GM21723 (cell line): Measurements from ENCODE around the gene SPEF2.
A peak's percentile ranks its signal among the peaks of the same experiment; 100 is the strongest.
"Not testable (repeated sequence)": the region's sequence is repeated elsewhere in the genome, so short reads cannot be mapped to it uniquely, and the experiment has no call there.

Experiments
- ATAC-seq: cut with Tn5 transposase; IDR thresholded peaks from one replicate; pipeline ENCODE4 v1.9.1; 2021; ENCODE audit warnings: mild to moderate bottlenecking, moderate library complexity; ENCODE audit not compliant: unreplicated experiment

SPEF2 gene

DNA sequence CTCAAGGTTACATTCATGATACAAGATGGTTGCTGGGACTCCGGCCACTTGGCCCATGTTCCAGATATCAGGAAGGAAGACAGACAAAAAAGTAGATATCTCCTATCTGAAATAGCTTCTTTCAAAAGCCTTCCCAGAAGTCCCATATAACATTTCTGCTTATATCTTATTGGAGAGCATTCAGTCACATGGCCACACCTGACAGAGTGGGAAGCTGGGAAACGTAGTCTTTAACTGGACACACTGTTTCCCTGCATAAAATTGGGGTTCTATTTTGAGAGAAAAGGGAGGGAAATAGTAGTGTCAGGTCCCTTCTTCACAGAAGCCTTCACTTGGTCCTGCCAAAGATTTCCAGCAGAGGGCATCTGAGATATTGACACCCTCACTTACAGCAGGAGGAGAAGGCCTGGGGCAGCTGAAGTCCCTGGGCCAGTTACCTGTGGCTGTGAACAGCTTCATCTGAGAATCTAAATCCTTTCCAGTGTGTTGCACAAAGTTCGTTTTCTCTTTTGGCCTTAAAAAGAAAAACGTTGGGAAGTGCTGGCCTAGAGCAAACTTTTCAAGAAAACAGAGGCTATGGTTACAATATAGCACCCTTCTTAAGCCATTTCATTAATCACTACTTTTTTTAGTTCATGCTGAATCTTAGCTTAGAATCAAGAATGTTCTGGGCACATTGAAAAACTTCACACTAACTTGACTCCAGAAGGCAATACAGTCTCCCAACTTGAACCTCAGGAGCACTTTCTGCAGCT, 33.5 kb downstream of the SPEF2 start:
- peak; percentile 67 for ATAC-seq

DNA sequence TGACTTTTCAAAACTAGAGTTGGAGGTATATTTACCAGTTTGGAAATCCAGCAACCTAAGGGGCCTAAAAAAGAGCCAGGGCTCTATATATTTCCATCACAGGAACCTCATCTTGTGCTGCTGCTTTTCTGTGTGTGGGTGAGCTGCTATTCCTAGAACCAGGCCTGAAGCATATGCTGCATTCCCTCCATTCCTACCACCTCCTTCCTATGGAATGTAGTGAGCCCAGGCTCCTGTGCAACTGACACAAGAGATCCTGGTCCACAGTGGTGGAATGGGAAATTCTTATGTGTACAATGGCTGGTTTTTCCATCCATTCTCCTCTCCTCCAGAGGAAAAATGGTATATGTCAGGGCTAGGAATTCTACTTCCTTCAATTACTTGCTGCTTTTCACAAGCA, 39.1 kb downstream of the SPEF2 start:
- ATAC-seq = no peak

DNA sequence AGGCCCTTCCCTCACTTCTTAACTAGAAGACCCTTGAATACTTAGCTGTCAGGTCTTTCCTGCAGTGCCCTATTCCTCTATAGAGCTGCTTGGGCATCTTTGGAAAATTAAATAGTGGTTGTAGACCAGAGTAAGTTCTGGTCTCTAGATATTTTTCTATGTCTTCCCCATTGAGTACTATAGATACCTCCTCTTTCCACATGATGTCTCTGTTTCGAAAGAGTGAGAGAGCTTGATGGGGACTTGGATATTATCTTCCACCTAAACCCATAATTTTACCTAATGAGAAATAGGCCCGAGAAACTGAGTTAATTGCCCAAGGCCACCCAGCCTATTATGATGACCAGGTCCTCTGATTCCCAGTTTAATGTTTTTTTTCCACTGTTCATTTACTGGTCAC, 40.2 kb downstream of the SPEF2 start:
- no peak for ATAC-seq

DNA sequence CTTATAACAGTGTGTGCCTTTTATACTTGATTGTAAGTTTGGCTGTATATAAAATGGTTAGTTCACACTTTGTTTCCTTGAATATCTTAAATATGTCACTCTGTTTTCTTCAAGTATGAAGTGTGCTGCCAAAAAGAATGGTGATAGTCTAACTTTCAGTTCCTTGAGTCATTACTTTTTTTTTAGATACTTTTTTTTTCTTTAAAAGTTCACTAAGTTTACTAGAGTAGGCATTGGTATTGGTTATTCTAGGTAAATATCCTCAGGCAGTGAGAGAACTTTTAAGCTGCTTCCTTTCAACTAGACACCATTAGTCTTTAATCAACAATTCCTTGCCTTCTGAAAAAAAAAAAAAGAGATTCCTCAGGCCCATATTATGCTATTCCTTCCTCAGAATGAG, 41.9 kb downstream of the SPEF2 start:
- no peak for ATAC-seq

DNA sequence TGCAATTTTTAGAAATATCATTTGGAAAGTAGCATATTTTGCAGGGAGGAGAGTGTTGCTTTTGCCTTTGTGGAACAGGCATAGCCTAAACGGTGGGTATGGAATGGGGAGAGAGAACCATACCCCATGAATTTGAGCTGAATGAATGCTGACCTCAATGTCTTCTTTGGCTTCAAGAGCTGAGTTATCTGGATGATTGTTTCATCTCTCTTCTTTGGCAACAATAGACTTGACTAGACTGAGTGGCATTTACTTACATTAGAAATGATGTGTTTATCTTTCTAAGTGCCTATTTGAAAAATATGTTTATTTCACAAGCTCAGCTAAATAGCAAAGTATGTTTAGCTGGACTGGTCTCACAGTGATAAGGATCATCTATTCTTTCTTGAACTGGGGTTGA, 42.8 kb downstream of the SPEF2 start:
- ATAC-seq = no peak

DNA sequence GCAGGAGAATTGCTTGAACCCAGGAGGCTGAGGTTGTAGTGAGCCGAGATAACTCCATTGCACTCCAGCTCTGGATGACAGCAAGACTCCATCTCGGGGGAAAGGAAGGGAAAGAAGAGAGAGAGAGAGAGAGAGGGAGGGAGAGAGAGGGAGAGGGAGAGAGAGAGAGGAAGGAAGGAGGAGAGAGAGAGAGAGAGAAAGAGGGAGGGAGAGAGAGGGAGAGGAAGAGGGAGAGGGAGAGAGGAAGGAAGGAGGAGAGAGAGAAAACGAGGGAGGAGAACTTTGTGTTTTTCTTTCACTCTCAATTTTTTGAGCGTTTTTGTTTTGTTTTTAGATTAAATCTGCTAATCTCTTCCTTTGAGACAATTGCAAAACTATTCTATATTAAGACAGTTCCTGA, 46.9 kb downstream of the SPEF2 start:
- ATAC-seq = no peak

DNA sequence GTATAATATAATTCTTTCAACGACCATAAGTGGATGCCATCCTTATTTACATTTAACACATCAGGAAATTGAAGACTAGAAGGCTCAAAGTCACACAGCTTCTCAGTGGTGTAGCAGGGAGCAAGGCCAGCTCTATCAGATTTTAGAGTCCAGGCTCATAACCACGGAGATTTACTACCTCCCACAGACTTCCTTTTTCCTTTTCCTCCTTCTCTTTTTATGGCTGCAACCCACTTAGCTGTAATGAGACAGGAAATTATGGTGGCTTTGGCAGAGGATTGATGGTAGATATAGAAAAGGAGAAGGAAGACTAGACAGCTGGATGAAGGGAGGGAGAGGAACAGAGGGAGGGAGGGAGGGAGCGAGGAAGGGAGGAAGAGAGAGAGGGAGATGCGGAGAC, 47.4 kb downstream of the SPEF2 start:
- ATAC-seq = no peak

DNA sequence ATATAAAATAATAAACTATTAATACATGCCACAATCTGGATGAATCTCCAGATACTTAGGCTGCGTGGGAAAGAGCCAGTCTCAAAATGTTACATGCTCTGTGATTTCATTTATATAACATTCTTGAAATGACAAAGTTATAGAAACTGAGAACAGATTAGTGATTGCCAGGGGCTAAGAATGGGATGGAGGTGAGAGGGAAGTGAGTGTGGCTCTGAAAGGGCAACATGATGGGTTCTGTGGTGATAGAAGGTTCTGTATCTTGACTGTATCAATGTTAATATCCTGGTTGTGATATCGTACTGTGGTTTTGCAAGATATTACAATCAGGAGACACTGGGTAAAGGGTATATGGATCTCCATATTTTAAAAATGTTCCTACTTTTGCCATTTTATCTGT, 50.7 kb downstream of the SPEF2 start:
- no peak for ATAC-seq

DNA sequence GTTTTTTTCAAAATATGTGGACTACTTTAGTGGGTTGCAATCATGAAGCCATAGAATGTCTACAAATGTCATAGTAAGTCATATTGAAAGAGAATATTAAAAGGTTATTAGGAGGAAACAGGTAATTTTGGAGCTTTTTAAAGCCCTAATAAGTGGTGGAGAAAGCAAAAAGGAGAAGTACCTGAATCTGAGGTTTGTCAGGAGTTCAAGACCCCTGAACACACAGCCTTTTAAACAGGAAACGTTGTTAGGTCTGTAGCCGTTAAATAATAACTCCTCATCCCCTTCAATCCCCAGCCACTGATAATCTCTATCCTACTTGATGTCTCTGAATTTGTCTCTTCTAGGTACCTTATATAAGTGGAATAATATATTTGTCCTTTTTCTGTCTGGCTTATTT, 51.1 kb downstream of the SPEF2 start:
- ATAC-seq = no peak

DNA sequence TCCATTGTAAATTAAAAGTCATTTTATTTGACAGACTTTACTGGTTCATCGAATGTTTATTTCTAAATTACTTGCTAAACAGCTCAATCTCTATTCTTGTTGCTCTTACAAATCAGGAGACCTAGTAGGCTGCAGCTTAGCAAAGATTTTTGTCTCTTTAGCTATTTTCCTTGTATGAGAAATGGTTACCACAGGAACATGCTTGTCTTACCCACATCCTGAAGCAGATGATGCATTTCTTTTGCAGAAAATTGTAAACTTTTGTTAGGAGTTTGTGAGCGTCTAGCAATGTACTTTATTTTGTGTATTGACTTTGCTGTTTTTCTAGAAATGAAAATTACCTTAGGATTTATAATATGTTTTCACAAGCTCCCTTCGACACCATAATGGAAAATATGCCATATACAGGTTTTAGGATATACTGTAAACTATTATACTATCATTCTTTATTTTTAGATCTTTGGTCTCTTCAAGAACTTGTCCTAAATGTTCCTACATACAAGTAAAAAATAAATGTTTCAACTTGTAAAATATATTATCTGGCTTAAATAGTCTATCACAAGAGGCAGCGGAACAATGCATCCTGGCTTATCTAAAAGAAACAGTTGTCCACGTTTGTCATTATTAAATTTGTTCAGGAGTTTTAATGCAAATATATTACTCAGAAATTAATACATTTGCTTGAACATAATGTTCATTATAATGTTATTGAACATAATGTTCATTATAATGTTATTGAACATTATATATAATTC, 54.1 kb downstream of the SPEF2 start:
- no peak for ATAC-seq

DNA sequence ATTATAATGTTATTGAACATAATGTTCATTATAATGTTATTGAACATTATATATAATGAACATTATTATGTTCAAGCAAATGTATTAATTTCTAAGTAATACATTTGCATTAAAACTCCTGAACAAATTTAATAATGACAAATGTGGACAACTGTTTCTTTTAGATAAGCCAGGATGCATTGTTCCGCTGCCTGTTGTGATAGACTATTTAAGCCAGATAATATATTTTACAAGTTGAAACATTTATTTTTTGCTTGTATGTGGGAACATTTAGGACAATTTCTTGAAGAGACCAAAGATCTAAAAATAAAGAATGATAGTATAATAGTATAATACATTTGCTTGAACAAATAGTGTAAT, 54.6 kb downstream of the SPEF2 start:
- ATAC-seq = not testable (repeated sequence)

DNA sequence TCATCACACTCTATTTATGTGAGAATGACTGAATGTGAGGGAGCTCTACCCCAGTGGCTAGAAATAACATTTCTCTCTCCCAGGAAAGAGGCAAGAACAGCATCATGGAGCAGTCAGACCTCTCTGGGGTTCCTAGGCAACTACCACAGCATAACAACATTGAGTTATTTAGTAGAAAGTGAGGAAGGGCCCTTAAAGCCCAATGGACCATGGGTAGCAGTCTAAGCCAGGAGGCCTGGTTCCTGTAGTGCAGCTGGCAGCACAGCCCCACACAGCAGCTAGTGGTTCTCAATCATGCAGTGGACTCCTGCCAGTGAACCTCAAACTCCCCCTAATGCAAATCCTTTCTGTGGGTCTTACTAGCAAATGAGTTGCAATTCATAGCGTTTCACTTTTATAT, 55.3 kb downstream of the SPEF2 start:
- no peak for ATAC-seq

DNA sequence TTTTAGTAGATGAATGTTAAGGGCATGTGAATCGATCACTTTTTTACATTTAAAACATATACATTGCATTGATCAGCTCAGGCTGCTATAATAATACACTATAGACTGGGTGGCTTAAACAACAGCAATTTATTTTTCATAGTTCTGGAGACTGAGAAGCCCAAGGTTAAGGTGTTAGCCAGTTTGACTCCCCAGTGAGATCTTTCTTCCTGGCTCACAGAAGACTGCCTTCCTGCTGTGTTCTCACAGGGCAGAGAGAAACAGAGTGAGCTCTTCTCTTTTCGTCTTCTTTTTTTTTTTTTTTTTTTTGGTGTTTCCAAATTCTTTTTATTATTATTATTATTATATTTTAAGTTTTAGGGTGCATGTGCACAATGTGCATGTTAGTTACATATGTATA, 56.4 kb downstream of the SPEF2 start:
- ATAC-seq = no peak

DNA sequence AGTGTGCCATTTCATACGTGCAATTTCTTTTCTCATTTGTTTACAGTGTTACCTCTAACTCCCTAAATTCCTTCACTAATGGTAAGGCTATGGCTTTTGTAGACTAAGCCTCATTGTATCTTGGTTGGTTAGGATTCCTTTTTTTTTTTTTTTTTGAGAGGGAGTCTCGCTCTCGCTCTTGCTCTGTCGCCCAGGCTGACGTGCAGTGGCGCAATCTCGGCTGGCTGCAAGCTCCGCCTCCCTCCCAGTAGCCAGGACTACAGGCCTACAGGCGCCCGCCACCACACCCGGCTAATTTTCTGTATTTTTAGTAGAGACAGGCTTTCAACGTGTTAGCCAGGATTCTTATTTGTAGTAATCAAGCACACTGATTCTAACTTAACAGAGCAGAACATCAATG, 57.7 kb downstream of the SPEF2 start:
- ATAC-seq = no peak

DNA sequence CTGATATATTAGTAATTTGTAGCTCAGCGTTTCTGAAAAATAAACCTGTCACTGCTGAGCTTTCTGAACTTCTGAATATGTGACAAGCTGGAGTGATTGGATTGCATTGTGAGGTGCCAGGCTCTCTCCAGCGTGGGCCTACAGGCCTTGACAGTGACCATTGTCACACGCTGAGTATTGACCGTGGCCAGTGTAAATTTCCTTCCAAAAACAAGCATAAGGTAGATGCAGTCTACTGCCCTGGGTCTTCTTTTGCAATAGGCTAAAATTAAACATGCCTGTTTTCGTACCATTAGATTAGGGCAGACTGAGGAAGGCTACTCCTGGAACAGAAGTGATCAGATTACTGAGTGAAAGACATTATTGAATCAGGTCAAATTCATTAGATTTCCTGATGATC, 60.2 kb downstream of the SPEF2 start:
- ATAC-seq = no peak

DNA sequence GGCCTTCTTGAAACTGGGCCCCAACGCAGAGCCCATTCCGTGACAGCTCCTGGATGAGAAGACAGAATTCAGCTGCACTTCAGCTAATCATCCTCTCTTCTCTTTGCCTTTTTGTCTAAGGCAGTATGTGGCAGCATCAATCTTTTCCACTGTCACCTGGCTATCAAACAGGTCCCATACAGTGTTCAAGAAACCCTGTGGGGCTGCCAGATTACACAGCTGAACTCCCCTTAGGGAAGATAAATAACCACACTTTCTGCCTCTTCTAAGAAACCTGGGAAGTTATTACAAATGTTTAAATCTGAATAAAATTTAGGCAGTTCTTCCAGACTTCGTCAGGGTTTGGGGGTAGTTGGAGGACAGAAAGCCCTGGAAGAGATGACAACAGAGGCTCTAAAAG, 61.0 kb downstream of the SPEF2 start:
- no peak for ATAC-seq

DNA sequence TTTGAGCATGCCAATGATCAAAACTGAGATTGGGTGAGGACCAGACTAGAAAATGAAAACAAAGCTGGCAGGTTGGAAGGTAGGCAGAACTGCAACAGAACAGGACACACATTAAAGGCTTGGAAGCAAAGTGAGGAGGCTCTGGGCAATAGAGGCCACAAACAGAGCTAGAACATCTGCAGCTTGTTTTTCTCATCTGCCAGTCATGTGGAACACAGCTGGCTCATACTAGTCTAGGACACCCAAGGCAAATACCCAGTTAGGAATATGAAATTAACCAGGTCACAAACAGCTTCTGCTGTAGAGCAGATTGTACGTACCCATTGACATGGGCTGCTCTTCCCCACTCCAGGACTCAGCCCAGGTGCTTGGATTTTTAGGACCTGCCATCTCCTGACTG, 61.7 kb downstream of the SPEF2 start:
- ATAC-seq = no peak

DNA sequence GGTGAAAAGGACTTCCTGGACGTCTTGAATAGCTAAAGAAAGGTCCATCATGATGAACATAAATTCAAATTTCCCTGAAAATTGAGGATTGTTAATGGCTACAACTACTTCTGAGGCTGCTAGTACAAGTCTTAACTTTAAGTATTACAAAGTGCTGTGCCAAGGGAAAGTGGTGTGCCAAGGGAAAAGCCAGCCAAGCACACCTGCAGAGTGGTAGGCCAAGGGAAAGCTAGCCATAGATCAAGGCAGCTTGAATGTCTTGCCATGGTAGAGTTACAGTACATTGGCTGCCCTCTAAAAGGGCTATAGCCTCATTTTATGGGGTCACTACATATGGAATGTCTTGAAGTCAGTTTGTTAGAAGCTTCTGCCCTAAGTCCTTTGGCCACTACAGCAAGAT, 64.2 kb downstream of the SPEF2 start:
- no peak for ATAC-seq

DNA sequence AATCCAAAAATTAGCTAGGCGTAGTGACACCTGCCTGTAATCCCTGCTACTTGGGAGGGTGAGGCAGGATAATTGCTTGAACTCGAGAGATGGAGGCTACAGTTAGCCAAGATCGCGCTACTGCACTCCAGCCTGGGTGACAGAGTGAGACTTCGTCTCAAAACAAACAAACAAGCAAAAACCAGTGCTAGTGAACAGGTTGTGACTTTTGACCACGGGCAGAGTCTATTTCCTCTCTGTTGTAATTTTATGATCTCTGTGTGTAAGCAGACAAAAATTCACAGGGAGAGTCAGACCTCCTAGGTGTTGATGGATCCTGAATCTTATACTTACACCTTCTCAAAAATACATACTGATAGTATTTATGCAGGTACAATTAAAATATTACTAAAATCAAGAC, 65.8 kb downstream of the SPEF2 start:
- no peak for ATAC-seq

DNA sequence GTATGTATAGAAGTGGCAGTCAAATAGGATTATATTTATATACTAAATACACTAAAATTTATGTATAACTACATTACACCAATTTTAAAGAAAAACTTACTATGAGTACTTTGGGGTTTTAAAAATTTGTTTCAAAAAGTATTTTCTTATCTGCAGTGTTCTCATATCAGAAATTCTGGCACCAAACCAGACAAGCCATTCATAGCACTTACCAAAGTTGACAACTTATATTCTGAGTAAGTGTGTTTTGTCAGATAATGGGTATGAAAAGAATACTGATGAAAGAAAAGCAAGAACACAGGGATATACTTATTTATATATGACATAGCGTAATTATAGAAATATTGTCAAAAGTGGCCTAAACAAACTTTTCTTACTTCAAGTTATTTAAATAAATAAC, 67.5 kb downstream of the SPEF2 start:
- no peak for ATAC-seq

DNA sequence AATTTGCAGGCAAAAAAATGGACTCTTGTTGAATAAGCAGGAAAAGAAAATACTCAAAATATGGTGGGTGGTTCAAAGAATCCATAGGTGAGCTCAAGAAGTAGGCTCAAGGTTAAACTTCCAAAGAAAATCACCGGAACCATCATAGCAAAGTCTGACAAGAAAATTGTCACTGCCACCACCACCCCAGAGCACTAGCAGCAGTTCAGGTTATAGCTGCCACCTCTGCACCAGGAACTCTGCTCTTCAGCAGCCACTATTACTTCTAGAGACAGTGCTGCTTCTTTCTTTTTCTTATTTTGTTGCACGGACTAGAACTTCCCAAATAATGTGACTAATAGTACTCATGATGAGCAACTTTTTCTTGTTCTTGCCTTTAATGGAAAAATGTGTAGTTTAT, 70.3 kb downstream of the SPEF2 start:
- no peak for ATAC-seq

DNA sequence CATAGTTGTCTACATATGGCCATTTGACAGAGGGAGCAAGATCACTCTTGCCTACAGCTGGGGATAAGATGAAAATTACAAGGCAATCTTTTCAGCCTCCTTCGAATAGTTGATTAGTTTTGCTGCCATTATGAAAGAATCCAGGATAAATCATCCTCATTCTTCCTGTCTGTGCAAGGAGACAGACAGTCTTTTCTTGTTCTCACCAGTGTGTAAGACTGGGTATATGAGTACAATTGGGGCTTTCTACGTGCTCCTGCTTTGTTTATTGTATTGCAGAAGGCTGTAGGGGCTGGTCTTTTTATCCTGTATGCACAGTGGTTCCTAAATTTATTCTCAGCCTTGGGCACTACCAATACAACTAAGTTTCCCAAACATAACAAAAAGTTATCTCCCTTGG, 76.8 kb downstream of the SPEF2 start:
- no peak for ATAC-seq
